Activated CD4-positive, alpha-beta T cell treated with anti-CD3 and anti-CD28 coated beads, Interleukin-10, Interleukin-2, amounts not matched to agents 100 ng/mL and 50 ng/mL, durations not matched to agents 16 hours and 8 hours (primary cell): Measurements from ENCODE around the gene TTC28.

ENCODE experiments used
- DNase-seq: peaks from one replicate; pipeline ENCODE4 v3.0.0-alpha.2; 2020

The TTC28 gene

GRCh38 chr22:28435140-28435768, 244.4 kb downstream of the TTC28 start:
- no peak for DNase-seq

DNA sequence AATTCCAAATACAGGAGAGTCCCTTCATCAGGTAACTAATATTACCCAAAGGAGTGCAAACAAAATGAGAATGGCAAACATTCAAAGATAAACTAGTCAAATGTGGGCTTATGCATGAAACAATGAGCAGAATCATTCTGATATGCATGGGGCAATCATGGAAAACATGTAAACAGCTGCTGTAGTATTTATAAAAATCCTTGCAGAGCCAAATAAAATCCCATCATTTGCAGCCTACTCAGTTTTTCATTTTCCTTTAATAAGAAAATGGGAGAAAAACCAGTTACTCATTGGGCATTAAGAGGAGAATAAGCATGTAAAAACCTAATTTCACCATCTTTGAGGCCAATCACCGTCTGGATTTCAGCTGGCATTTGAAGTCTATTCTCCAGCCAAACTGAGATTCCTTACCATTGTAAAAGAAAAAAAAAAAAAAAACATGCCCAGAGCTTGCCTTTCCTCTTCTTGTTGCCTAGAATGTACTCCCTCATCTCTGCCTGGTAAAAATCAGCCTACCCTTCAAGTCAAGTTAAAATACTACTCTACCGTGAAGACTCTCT, 249.1 kb downstream of the TTC28 start:
- no peak for DNase-seq

DNA sequence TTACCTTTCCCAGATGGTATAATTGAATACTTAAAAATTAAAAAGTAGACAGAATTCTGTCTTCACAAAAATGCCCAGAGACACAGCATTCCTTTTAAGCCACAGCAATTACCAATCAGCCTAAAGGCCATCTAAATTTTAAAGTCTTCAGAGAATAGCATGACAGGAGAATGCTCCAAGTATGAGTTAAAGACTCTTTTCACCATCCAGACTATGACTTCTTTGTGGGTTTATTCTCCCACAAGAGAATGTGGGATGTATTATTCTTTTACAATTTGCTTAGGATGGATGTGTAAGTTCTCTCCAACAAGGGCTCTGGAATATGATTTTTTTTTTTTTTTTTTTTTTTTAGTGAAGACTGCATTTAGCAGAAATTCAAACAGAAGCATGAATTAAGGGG, 249.9 kb downstream of the TTC28 start:
- DNase-seq = no peak

GRCh38 chr22:28428271-28428670, 251.4 kb downstream of the TTC28 start:
- DNase-seq = no peak

- DNase-seq = no peak
Measured at GRCh38 chr22:28426346-28427132, 253.1 kb downstream of the TTC28 start.

DNA sequence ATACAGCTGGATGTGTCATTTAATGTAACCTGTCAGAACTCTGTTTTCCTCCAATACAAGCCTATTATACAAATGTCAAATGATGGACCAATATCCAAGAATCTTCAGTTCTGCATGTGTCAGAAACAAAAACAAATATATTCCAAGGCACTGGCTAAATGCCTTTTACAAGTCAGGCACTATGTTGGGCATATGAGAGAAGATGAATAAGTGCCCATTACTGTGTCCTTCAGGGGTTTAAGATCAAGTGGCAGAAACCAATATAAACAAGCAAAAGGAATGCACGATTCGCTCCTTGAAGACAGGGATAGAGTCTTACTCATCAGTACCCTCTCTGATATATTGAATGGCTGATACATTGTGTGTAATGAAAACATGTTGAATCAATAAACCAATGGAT, 254.4 kb downstream of the TTC28 start:
- no peak for DNase-seq

DNA sequence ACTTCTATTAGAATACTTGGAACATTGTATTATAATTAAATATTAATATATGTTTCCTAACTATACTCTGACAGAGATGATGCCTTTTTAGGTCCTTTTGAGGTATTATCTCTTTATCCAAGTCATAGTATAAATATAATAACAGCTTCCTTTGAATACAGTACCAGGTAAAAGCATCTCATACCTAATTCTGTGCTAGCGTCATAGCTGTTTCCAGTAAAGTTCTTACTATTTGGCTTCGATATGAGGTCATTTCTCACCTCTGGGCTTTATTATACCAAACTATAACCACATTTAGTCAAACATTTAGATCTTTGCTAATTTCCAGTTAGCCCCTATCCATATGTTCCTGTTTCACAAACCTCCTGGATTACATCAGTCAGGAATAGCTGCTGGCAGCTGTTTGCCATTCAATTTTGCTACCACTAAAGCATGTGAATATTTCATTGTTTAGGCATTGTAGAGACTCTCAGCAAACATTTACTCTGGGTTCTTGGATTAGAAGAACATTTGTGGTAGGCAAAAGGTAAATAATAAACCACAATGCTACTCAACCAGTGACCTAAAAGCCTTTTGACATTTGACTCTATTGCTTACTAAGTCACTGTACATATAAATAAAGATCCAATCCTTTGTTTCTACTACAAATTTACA, 255.1 kb downstream of the TTC28 start:
- peak; percentile 30 for DNase-seq

DNA sequence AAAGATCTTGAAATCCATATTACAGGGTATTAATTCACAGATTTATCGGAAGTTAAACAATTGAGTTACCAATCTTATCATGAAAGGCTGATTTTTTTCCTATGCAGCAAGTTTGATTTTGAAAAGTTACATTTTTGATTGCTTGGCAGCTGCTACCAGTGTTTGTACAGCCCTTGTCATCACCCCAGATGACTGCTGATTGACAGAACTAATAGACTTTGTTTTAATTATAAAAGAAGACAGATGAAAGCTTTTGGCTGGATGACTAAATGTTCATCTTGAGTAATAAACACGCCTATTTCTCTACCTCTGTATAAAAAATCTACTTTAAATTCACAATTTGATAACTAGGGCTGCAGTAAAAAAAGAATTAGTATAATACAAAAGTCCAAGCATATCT, 259.7 kb downstream of the TTC28 start:
- DNase-seq = no peak

GRCh38 chr22:28418008-28418407, 261.6 kb downstream of the TTC28 start:
- DNase-seq = no peak

GRCh38 chr22:28417431-28417830, 262.2 kb downstream of the TTC28 start:
- no peak for DNase-seq

DNA sequence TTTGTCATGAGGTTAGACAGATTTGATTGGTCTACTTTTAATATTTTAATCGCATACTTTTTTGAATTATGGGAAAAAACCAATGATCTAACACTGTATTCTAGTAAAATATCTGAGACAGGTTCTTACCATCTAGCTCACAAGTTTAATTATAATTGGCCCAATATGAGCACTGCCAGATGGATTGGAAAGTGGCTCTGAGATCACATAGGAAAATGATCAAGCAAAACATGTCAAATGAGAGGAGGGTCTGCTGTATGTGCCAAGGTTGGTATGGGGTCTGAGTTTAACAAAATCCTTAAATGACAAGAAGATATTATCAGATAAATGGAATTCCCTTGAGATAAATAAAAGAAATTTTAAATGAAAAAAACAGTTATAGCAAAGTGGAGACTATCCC, 264.7 kb downstream of the TTC28 start:
- no peak for DNase-seq

GRCh38 chr22:28413612-28414399, 265.8 kb downstream of the TTC28 start:
- DNase-seq = no peak

- no peak for DNase-seq
Measured at GRCh38 chr22:28412109-28412508, 267.5 kb downstream of the TTC28 start.

DNA sequence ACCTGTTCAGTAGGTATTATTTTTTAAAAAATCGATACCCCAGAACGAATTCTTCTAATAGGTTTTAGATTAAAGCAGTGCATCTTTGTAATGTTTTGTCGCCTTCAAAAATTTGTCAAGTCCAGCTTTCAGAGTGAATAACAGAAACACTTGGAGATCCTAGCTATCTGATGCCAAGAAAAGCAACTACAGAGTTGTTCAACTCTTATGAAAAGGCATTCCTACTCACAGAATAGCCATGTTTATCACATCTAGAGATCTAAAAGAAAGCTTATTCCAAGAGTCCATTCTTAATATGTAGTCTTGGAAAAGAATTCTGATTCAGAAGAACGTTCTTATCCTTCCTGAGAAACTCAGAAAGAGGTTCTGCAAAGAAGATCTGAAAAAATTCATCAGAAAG, 268.5 kb downstream of the TTC28 start:
- DNase-seq = no peak

DNA sequence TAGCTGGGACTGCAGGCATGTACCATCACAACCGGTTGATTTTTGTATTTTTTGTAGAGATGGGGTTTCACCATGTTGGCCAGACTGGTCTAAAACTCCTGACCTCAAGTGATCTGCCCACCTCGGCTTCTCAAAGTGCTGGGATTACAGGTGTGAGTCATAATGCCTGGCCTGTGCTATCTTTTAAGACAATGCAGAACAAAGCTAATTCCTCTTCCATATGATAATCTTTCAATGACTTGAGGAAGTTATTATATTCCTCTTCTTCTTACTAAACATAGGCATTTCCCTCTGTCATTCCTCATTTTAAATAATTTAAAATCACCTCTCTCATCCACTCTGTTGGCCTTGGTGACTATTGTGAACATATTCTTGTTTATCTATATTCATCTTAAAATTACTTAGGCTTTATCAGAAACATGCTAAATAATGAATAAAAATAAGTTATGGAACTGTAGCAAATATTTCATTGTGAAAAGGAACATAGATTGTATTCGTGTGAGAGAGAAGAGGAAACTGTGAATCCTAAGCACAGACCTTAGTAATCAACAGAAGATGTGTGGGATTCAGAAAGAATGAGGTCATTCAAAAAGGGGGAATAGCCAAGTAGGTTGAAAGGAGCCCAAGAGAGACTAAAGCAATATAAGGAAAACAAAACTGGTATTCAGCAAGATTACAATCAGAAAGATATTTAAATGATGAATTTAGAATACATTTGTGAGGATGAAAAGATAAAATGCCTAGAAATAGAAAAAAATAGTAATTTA, 269.4 kb downstream of the TTC28 start:
- no peak for DNase-seq

GRCh38 chr22:28408709-28409108, 270.9 kb downstream of the TTC28 start:
- DNase-seq = no peak

DNA sequence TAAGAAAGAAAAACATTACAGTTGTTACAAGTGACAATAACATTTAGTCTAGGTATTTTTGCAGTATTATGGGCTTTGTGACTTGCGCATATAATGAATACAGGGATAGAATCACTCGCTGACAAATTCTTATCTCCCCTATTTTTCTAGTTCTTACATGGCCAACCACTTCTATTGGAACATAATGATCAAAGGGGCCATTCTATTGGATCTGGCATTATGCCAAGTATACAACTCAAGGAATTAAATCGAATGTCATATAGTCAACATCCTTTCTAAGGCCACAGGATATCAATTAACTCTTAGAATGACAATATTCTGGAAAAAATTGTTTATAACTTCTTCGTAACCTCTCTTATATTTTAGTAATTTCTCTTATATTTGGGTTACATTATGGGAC, 272.0 kb downstream of the TTC28 start:
- DNase-seq = no peak

DNA sequence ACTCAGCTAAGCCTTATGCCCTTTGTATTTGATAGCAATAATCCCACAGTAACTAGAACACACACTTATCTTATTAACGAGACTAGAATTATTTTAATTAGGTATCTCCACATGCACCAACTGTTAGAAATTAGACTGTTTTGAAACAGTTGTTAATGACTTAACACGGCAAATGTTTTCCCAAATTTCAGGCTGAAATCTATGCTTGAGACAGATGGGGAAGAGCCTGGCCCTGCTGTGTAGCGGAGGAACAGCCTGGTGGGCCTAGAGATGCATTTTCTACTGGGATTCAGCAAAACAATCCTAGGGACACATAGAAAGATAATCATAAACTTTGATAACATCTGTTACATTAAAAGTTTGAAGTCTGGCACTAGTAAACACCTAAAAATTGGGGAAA, 273.4 kb downstream of the TTC28 start:
- no peak for DNase-seq

GRCh38 chr22:28405588-28405987, 274.1 kb downstream of the TTC28 start:
- no peak for DNase-seq

DNA sequence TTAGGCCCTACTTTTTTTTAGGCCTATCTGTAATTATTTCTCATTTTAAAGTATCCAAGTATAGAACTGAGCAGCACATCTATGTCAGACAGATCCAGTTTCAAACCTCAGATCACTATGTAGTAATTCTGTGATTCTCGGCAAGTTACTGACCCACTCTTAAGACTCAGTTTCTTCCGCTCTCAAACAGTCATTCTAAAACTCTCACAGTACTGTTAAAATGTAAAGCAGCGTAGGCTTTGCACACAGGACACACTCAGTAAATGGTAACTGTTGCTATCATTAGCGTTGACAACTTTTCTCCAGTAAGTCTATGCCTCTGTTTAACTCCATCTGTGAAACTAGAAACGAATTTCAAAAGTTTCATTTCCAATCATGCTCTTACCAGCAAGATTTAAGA, 277.1 kb downstream of the TTC28 start:
- peak; percentile 89 for DNase-seq

- no peak for DNase-seq
Measured at GRCh38 chr22:28402060-28402459, 277.6 kb downstream of the TTC28 start.

DNA sequence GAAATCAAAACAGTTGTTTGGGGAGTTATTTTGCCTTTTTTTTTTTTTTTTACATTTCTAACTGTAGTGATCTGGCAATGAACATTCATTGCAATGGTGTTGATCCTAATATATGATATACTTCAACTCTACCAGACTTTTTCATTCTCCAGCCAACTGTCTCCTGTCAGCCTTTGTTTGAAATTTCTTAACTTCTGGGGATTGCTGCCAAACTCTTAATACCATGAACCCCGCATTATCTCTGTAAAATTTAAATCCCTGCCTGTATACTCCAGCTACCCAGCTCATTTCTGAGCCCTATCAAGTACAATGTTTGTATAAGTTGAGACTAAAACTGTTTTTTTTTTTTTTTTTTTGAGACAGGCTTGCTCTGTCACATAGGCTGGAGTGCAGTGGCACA, 280.7 kb downstream of the TTC28 start:
- no peak for DNase-seq
